Loucy (cell line): ENCODE measurements around the gene TRIM51G.
"Not testable (repeated sequence)": the region's sequence is repeated elsewhere in the genome, so short reads cannot be mapped to it uniquely, and the experiment has no call there.

Source experiments
- EZH2phosphoT487 ChIP-seq: fragments of 200-600 bp; IDR thresholded peaks from 2 replicates; pipeline ENCODE4 v1.6.1; 2018; ENCODE audit warnings: antibody characterized with exemption, mild to moderate bottlenecking, moderate library complexity, borderline replicate concordance
- TF ChIP-seq, protein P1 (sequence below): fragments of 200-600 bp; sonication (generic); conservative IDR thresholded peaks from 2 replicates; pipeline ENCODE4 v1.5.1; 2014; ENCODE audit warnings: mild to moderate bottlenecking, antibody characterized with exemption, low read length

GRCh38 chr11:48983785-48984184 lies at the start of gene TRIM51G:
- TF ChIP-seq, protein P1, sequence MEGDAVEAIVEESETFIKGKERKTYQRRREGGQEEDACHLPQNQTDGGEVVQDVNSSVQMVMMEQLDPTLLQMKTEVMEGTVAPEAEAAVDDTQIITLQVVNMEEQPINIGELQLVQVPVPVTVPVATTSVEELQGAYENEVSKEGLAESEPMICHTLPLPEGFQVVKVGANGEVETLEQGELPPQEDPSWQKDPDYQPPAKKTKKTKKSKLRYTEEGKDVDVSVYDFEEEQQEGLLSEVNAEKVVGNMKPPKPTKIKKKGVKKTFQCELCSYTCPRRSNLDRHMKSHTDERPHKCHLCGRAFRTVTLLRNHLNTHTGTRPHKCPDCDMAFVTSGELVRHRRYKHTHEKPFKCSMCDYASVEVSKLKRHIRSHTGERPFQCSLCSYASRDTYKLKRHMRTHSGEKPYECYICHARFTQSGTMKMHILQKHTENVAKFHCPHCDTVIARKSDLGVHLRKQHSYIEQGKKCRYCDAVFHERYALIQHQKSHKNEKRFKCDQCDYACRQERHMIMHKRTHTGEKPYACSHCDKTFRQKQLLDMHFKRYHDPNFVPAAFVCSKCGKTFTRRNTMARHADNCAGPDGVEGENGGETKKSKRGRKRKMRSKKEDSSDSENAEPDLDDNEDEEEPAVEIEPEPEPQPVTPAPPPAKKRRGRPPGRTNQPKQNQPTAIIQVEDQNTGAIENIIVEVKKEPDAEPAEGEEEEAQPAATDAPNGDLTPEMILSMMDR, result not testable (repeated sequence)
- not testable (repeated sequence) for TF ChIP-seq EZH2phosphoT487
